AG08396 (cell line): ENCODE data around the gene ALG12.

Experiments
- DNase-seq: peaks from one replicate; pipeline ENCODE4 v3.0.0; 2012; ENCODE audit warnings: low spot score, mixed read lengths

Gene ALG12

DNA sequence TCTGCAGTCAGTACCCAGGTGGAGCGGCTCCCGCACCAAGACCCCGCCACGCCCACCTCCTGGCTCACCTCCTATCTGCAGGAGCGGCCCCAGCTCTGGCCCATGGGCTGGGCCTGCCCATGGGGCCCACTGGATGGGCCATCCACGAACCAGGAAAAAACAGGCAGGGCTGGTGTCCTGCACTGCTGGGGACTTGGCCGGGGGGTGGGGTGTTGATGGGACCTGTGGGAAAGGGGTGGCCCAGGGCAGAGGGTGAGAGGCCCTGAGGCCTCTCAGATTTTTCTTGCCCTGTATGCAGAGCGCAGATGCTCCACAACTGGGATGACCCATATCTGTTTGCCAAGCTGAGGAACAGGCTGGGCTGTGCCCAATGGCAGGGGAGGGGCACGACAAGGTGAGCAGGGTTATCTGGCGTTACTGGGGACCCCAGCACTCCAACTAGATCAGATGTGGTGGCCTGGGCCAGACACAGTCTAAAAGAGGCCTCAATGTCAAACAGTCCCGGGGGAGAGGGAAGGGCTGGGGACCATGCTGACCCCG is 39.7 kb upstream of the ALG12 start:
- DNase-seq, result no peak

DNA sequence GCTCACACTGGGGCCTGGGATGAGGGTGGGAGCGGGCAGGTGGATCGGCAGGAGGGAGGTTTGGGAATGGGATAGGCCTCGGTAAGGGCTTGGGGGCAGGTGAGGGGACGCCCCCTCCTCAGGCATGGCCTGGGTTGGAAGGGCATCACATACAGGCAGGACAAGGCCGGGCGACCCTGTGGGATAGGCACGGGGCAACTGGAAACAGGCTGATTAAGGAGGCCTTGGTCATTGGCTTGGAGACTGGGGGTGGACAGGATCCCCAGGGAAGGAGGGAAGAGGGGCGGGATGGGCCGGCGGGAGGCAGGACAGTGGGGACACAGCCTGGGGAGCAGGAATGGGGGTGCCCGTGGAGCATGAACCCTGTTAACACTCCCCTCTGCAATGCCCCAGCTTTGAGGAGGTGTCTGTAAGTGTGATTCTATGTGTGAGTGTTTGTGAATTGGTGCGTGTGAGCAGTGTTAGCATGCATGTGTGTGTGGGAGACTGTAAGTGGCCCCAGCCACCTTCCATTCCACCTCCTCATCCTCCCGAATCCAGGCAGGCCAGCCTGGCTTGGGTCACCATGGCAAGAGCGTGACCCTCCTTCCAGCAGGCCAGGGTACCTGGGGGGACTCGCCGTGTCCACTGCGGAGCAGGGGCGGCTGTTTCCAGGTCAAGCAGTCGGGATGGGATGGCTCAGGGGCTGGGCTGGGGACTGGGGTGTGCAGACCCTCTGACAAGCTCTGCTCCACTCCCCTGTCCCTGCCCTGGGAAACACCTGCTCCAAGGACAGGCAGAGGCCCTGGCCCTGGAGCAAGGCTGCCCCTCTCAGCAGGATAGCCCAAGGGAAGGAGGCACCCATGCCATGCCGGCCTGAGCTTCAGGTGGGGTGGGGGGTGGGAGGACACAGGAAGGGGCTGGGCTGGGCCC is 38.9 kb upstream of the ALG12 start:
- no peak for DNase-seq

DNA sequence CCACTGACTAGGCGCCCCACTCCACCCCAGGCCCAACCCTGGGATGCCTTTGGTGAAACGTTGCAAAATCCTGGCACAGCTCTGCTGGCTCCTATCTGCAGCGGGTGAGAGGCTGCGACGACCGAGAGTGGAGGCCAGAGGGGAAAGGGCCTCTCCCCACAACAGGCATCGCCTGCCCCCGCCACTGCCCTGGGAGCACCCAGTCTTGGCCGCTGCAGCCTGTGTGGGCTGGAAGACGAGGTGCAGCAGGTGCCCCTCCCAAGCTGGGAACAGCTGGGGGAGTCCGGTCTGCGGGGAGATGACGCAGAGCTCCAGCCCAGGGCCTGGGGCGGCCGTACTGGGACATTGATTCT is 38.2 kb upstream of the ALG12 start:
- DNase-seq, result no peak

DNA sequence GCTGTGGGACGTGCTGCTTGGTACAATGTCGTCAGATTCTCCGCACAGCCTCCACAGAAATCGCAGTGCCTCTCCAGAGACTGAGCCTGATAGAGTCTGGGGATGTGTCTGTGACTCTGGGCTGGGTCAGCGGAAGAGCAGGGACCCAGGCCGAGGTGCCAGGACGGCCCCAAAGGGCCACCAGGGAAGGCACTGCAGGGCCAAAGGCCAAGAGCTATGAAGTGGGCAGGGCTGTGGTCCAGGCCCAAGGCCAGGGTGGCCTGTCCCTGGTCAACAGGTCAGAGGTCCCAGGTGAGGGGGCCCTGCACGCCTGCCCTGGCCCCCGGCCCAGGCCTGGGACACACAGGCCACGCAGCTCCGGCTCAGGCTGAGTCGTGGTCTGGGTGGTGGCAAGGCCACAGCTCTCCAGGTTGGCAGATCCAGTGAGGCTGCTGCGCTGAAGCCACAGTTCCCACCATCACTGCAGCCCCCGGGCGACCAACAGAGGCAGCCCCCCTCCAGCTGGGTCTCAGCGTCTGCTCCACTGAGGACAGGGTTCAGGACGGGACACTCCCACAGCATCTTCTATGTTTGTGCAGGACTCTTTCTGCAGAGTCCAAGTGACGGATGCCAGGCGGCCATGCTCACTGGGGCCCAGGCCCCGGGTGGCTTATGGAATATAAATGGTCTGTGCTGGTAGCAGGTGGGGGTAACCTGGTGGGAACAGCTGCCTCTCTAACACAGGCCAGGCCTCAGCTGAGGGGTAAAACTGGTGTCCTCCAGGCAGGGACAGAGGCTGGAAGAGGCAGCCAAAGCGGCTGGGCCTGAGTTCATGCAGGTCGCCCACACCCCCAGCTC is 37.6 kb upstream of the ALG12 start:
- DNase-seq, result no peak

DNA sequence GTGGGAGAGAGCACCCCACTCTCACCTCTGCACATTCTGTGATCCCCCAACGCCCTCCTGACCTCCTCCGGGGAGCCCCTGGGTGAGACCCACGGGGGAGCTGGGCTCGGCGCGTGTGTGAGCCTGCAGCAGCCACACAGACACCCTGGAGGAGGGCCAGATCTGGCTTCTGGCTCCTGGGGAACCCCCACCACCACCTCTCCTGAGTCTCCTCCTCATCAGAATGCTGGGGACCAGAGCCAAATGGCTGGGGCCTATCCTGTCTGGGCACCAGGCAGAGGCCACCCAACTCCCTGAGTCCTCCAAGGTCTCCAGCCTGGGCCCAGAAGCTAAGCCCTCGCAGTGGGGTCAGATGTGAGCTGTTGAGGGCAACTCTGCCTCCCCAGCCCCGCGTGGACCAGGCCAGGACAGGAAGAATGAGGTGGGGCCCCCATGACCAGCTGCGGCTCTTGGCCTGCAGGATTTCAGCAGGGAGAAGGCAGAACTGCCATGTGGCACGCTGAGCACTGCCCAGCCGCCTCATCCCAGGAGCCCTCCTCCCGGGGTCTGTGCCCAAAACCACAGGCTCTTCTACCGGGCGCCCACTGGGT is 36.8 kb upstream of the ALG12 start:
- no peak for DNase-seq

DNA sequence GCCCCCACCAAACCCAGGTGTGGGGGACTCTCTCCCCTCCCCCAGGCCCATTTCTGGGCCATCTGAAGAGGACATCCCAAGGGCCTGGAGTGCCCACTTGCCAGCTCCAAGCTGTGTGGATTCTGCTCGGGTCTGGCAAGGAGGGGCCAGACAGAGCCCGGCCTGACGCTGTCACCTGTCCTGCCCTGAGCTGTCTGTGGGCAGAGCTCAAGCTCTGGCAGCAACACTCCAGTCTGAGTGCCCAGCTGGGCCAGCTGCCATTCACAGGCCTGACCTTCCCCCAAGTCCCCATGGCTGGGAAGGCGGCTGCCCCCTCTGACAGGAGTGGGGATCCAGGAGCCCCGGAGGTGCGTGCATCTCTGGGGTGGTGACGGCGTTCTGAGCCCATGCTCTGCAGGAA is 36.1 kb upstream of the ALG12 start:
- DNase-seq, result no peak

DNA sequence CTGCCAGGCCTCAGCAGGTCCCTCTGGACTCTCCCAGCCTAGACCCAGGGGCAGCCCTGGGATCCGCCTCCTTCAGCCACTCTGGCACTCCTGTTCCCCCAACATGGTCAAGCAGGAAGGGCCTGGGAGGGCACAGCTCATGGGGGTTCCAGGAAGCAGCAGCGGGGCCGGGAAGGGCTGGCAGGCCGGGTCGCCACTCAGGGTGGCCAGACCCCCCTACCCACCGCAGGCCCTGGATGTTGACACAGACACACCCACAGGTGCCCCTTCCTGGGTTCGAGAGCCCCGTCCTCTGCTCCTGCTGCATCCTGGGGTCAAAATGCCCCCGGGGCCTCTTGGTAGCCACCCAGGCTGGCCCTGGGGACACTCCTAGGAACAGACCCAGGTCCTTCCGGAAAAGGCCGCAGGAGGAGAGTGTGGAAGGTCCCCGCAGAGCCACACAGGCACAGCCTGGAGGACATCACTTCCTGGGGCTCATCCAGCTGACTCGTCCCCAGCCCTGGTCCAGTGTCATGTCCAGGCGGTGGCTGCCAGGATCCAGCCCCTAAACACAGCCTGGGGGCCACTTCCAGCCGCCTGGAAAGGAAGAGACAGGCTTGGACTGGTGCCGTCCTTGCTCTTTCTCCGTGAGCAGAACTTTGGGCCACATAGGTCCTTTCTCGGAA is 35.6 kb upstream of the ALG12 start:
- DNase-seq, result no peak

DNA sequence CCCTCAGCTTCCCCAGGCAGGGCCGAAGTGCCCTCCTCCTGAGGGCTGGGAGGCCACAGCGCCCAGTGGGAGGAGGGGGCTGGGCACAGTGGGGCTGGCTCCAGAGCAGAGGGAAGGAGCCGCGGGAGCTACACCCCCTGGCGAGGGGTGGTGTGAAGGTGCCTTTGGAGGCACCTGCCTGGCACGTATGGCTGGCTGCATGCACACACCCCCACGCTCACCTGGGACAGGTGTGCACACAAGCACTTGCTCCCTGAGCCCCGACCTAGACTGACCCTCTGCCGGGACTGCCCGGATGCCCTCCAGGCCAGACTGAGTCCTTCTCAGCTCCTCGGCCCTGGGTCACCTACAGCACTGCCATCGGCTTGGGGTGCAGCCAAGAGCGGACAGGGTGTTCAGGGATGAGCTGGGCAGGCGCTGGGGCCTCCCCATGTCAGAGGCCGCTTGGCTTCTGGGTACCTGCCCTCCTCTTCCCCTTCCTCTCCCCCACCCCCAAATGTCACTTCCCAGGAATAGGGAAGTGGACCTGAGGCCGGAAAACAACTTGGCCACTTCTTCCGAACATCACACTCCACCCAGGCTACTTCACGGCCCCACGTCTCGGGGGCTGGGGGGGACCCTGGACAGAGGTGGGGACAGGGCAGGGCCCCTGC is 34.9 kb upstream of the ALG12 start:
- DNase-seq, result no peak

DNA sequence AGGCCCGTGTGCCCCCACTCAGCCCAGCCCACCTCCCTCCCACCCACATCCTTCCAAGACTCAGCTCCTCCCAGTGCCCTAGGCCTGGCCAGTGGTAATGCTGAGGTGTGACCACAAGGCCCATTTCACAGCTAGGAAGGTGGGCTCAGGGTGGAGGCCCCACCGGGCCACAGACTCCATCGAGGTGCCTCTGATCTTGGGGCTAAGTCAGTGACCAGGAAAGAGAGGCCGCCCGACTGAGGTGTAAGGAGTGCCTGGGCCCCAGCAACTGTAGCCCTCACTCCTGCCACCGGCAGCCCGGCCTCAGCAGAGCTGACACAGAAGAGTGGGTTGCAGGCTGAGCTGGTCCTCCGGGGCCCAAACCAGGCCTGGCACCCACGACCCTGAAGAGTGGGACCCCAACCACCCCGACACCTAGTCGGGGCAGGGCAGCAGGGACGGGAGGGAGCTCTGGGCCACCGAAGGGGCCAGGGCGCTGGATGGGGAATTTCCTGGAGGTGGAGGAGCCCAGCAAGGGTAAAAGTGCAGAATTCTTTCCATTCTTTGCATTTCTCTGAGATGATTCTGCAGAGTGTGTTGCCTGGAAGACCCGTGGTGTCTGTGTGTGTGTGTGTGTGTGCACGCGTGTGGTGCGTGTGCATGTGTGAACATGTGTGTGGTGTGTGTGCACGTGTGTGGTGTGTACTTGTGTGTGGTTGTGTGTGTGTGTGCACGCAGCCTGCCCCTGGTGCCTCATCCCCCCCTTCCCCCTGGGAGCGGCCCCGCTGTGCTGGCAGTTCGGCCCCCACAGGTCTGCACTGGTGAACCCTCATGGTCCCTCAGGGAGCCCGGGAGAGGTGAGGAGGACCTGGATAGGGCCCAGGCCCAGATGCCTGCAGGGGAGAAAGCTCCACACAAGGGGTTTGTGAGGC is 34.0 kb upstream of the ALG12 start:
- peak; percentile 93 for DNase-seq

DNA sequence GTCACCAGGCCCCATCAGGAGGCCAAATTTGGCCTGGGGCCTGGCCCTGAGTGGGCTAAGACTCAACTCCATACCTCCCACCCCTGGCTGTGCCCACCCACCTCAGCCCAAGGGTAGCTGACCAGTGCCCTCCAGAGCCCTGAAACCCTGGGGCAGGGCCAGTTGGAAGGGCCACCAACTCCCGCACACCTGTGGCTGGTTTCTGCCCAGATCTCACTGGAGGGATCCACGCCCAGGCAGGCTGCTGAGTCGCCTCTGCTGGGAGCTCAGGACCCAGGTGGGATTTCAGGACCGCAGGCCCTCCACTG is 33.4 kb upstream of the ALG12 start:
- no peak for DNase-seq

DNA sequence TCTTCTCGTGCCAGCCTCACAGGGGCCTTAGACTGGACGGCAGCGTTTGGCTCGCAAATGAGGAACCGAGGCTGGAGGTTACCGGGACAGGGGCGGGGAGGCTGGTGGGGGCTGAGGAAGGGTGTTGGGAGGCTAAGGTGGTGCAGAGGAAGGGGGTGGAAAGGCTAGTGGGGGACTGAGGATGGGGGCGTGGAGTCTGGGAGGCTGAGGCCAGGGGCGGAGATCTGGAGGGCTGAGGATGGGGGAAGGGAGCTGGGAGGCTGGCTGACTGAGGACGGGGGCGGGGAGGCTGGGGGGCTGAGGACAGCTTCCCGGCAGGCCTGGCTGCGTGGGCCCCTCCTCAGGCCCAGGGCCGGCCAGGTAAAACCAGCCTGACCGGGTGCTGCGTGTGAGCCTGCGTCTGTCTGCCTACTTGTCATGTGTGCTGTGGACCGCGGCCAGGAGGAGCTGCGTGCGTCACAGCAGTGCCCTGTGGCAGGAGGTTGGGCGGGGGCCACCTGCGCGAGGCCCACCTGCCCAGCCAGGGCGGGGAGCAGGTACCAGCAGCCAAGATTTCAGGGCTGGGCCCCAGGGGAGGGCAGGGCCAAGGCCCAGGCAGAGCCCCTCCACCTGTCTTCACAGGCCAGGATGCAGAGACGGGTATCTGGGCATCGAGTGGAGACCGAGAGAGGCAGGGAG is 32.9 kb upstream of the ALG12 start:
- no peak for DNase-seq

DNA sequence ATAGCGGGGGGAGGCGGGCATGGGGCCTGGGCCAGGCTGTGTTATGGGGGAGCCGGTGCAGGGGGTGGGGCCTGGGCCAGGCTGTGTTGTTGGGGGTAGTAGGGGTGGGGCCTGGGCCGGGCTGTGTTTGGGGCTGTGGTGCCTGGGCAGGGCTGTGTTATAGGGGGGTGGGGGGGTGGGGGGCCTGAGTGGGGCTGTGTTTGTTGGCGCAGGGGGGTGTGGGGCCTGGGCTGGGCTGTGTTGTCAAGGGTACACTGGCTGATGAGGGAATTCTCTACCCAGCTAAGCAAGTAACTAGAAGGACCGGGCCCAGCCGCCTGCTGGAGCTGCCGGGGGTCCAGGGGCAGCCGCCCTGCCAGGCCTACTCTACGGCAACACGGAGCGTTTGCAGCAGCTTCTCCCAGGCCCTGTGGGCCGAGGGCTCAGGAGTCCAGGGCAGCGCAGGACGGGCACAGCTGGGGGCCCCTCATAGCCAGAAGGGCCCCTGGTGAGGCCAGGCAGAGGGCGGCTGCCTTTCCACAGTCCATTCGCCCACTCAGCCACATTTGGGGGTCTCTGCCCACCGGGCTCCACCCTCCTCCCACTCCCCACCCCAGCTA is 32.3 kb upstream of the ALG12 start:
- no peak for DNase-seq

DNA sequence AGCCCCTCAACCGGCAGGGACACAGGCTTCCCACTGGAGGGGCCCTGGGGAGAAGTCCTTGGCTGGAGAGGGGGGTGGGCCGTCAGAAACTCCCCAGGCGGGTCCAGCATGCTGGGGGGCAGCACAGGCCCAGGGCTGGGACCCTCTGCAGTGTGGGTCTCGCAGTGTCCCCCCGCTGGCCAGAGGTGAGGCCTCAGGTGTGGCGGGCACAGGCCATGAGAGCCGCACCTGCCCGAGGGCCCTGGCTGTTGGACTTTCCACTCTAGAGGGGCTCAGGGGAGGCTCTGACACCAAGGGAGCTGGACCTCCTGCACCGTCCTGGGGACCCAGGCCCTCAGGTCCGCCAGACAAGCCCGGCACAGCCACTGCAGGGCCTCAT is 31.7 kb upstream of the ALG12 start:
- no peak for DNase-seq

DNA sequence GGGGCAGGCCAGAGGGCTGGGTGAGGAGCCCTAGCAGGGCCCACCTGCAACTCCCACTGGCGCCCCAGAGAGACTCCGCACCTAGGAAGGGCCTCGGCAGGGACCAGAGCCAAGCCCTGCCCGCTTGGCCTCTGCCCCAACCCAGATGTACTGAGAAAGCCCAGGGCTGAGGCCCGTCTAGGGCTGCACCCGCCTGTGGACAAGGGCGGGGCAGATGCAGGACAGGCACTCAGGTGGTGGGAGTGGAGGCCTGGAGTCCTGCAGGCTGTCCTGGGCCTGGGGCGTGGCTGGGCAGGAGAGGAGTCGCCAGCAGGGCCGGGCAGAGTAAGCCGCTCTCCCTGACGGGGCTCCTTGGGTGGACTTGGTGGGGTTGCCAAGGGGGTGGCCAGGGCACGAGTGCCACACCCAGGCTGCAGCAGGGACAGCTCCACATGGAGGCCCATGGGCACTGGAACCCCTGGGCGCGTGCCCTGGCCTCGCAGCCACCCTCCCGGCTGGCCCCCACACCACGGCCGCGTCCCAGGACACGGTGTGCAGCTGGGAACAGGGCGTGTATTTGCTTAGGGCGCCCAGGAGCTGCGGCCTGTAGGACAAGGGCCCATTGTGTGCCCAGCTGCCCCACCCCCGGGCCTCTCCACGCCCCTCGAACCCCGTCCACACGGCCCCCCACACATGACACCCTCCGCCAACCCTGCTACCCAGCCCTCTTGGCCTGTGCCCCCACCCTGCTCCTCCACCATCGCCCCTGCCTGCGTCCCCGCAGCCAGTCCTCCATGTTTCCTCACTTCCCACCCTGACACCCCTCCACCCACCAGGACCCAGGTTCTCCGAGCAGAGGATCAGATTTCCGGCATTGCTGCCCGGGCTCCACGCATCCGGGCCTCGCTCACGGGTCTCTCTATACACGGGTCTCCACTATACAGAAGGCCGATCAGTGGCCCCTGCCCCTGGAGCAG is 31.0 kb upstream of the ALG12 start:
- DNase-seq, result no peak

DNA sequence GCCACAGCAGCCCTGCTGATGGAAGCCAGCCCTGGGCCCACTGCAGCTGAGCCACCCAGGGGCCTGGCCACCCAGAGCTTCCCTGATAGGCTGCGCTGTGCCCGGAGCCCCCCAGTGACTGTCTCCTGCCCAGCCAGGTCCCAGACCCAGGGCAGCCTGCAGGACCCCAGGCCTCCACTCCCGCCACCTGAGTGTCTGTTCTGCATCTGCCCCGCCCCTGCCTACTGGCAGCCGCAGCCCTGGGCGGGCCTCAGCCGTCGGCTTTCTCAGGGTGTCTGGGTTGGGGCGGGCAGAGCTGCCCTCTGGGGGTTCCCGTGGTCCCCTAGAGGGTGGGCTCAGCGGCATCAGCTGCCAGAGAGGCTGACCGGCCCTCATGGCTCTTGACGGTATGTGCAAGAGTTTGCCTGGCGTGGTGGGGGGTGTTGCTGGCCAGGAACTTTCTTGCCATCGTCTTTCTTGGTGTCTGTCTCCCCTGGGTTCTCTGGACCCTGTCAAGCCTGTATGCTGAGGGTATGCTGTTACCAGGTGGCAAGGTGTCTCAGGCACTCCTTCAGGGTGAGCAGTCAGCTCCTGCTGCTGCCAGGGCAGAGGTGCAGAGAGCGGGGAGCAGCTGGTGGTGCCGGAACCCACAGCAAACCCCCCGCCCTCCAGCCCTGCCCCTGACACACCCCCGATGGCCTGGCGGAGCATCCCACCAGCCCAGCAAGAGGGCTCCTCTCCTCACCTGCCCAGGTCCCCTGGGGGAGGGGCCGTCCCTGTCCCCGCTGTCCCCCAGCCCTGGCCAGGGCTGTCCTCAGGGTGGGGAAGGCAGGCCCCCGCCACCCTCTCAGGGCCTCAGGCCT is 30.1 kb upstream of the ALG12 start:
- no peak for DNase-seq

DNA sequence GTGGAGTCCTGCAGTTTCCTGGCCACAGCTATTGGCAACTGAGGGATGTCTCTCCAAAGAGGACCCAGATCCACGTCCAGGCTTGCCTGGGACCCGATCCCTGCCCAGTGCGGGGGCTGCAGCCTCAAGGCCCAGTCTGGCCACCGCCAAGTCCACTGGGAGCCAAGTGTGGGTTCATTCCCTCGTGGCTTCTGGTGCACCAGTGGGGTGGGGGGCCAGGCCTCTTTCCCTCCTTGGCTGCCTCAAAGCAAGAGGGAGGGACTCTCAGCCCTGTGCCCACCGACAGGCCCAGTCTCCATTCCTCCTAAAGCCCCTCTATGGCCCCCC is 29.0 kb upstream of the ALG12 start:
- DNase-seq, result no peak

DNA sequence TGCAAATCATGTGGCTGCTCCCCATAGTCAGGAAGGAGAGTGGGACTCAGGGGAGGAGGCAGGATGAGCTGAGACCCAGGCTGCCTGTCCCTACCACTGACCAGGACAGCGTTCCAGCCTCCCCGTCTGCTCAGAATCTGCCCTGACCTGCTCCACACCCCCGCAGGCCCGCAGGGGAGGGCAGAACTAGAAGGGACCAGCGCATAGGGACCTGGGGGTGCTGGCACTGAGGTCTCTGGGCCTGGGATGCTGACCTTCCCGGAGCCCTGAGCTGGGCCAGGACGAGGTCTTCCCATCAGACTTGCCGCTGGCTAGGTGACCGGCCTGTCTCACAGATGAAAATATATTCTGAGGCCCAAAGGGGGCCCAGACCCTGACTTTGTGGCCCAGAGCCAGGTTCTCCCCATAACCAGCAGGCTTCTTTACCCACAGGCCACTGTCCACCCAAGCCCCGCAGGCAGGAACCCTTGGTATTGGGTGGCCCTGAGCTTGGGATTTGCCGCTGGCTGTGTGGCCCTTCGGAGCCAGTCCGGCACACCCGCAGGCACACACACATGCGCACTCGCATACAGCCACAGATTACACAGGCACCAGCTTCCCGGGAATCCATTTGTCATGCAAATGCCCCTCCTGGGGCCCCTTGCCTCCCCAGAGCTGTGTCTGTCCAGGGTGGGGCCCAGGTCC is 28.5 kb upstream of the ALG12 start:
- no peak for DNase-seq
